CD4-positive, alpha-beta T cell (primary cell): ENCODE data around the gene CHL1. TPM values are rescaled to one million over a fixed set of nuclear protein-coding genes. Genes with fewer than 3 reads are reported as not detected.

Experiments
- ATAC-seq: fragments of 200-7000 bp; cut with Tn5 transposase; one replicate; pipeline ENCODE4 v1.10.0; 2022; ENCODE audit warnings: mild to moderate bottlenecking; ENCODE audit not compliant: poor library complexity
- CTCF ChIA-PET: fragments of 350-600 bp; sonication (Branson Sonifier 250); formaldehyde crosslinking; loops from one replicate; lab custom pipeline; 2021; ENCODE audit warnings: antibody characterized with exemption, inconsistent platforms; lab: Charles Lee
- POLR2A ChIA-PET: fragments of 350-600 bp; sonication (Branson Sonifier 250); formaldehyde crosslinking; loops from one replicate; lab custom pipeline; 2021; ENCODE audit warnings: antibody characterized with exemption, inconsistent platforms; lab: Charles Lee
- DNase-seq, 14 experiments: peaks; one replicate each; pipeline ENCODE4 v3.0.0-alpha.2; 2013 to 2020; ENCODE audit warnings: mixed read lengths in 2 of 14
- H3K27ac ChIP-seq, 2 donors: one replicate each; pipeline versions ENCODE4 v1.5.1 to v1.7.0; 2013; ENCODE audit warnings: low read length in 2 of 2, low read depth in 1 of 2, mild to moderate bottlenecking in 1 of 2
- H3K27me3 ChIP-seq, 2 experiments: 1 replicate in 1 of 2; 2 replicates in 1 of 2; pipeline versions ENCODE4 v1.6.1 to v1.7.0; 2013; ENCODE audit warnings: low read length in 2 of 2, control low read depth in 1 of 2, mild to moderate bottlenecking in 1 of 2, moderate library complexity in 1 of 2; ENCODE audit not compliant: insufficient read depth in 2 of 2, control insufficient read depth in 1 of 2
- H3K36me3 ChIP-seq: one replicate; pipeline ENCODE4 v1.6.1; 2013; ENCODE audit warnings: low read length, control low read depth; ENCODE audit not compliant: insufficient read depth
- H3K4me1 ChIP-seq: one replicate; pipeline ENCODE4 v1.6.1; 2013; ENCODE audit warnings: low read length, control low read depth; ENCODE audit not compliant: insufficient read depth
- H3K4me3 ChIP-seq: one replicate; pipeline ENCODE4 v1.5.1; 2013; ENCODE audit warnings: mild to moderate bottlenecking, low read length, moderate library complexity
- H3K9me3 ChIP-seq, 2 experiments: 1 replicate in 1 of 2; 2 replicates in 1 of 2; pipeline versions ENCODE4 v1.6.1 to v1.7.0; 2013; ENCODE audit warnings: low read length in 2 of 2, mild to moderate bottlenecking in 2 of 2, control low read depth in 1 of 2, moderate library complexity in 1 of 2; ENCODE audit not compliant: control insufficient read depth in 1 of 2, insufficient read depth in 1 of 2
- H3K27ac Mint-ChIP-seq: one replicate; pipeline ENCODE4 v1.8.0; 2020; ENCODE audit warnings: mixed read lengths
- H3K27me3 Mint-ChIP-seq: one replicate; pipeline ENCODE4 v1.8.0; 2021; ENCODE audit warnings: mixed read lengths
- H3K36me3 Mint-ChIP-seq: one replicate; pipeline ENCODE4 v1.8.0; 2021; ENCODE audit warnings: low read depth, mixed read lengths
- H3K4me1 Mint-ChIP-seq: one replicate; pipeline ENCODE4 v1.8.0; 2021; ENCODE audit warnings: low read depth, mixed read lengths
- H3K4me3 Mint-ChIP-seq: one replicate; pipeline ENCODE4 v1.8.0; 2020; ENCODE audit warnings: mild to moderate bottlenecking, mixed read lengths
- H3K9me3 Mint-ChIP-seq: one replicate; pipeline ENCODE4 v1.8.0; 2020; ENCODE audit warnings: mixed read lengths
- CTCF ChIP-seq: fragments of 200-600 bp; IDR thresholded peaks from one replicate; pipeline ENCODE4 v1.8.0; 2022; ENCODE audit warnings: antibody characterized with exemption, mild to moderate bottlenecking
- intact Hi-C, 2 experiments: fragments of 100-400 bp; cut with DNase I in 1 of 2; cut with micrococcal nuclease in 1 of 2; formaldehyde crosslinking; loops; one replicate each; pipeline versions ENCODE4 v1.15.1 to v1.9.0; 2023 to 2025; cut with DNase I, micrococcal nuclease
- total RNA-seq, 174 experiments: library from RNA in 2 of 174; stranded (reverse) in 2 of 174; gene quantifications; one replicate each; pipeline ENCODE4 v1.2.3 and lab custom pipeline; 2021 to 2026

Gene CHL1
- total RNA-seq, 2 experiments from 2014 or later: not detected

DNA sequence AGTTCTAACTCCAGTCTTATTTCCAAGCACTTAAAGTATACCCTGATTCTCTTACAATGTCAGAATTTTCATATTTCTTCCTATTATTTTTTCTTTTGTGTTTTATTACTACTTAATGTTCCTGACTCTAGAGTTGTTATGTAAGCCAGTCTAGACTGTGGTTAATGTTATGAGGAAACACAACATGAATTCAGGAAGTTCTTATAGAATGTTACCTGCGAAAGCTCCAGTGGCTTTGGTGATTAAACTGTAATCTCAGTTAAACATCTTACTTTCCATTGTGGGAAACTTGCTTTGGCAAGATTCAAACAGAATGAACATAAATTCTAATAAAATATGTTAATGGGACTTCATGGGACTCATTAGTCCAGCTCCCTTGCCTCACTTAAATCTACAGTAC, 36.6 kb upstream of the CHL1 start:
- Mint-ChIP-seq H3K36me3 (no peaks in the 10 kb centered on the region), H3K4me3 (no peak overlapping the region), H3K27ac (no peak overlapping the region), H3K27me3 (no peaks in the 10 kb centered on the region), H3K4me1 (no peaks in the 10 kb centered on the region), H3K9me3 (no peaks in the 10 kb centered on the region)
- intact Hi-C loops: no loop called here
- ChIA-PET CTCF (no interaction called here), POLR2A (no interaction called here)
- Histone ChIP-seq H3K27ac (no peak overlapping the region), H3K4me3 (no peak overlapping the region), H3K27me3 (no peaks in the 10 kb centered on the region), H3K9me3 (no peaks in the 10 kb centered on the region), H3K36me3 (no peaks in the 10 kb centered on the region), H3K4me1 (no peaks in the 10 kb centered on the region)
- no peak for TF ChIP-seq CTCF
- ATAC-seq (no peak), DNase-seq (no peak)

GRCh38 chr3:166071-166470, 30.5 kb upstream of the CHL1 start:
- POLR2A ChIA-PET: no interaction called here
- no peak for ATAC-seq

GRCh38 chr3:166799-167198, 29.8 kb upstream of the CHL1 start:
- ChIA-PET POLR2A (no interaction called here), CTCF (no interaction called here)
- TF ChIP-seq CTCF: no peak
- ATAC-seq (no peak), DNase-seq (no peak)
- H3K9me3 ChIP-seq: no peaks in the 10 kb centered on the region
- intact Hi-C loops: no loop called here
- Mint-ChIP-seq H3K27me3 (no peaks in the 10 kb centered on the region), H3K27ac (no peak overlapping the region), H3K4me3 (no peak overlapping the region), H3K36me3 (no peaks in the 10 kb centered on the region), H3K4me1 (no peaks in the 10 kb centered on the region), H3K9me3 (no peaks in the 10 kb centered on the region)
- H3K4me1 ChIP-seq: no peaks in the 10 kb centered on the region
- H3K36me3 ChIP-seq: no peaks in the 10 kb centered on the region
- H3K27me3 ChIP-seq: no peaks in the 10 kb centered on the region
- no peak overlapping the region for H3K27ac ChIP-seq
- H3K4me3 ChIP-seq: no peak overlapping the region

More at GRCh38 chr3:166071-166470, 30.5 kb upstream of the CHL1 start:
- intact Hi-C loops: no loop called here
- Mint-ChIP-seq H3K27ac (no peak overlapping the region), H3K27me3 (no peaks in the 10 kb centered on the region), H3K4me3 (no peak overlapping the region), H3K36me3 (no peaks in the 10 kb centered on the region), H3K9me3 (no peaks in the 10 kb centered on the region), H3K4me1 (no peaks in the 10 kb centered on the region)
- Histone ChIP-seq H3K4me3 (no peak overlapping the region), H3K27me3 (no peaks in the 10 kb centered on the region), H3K9me3 (no peaks in the 10 kb centered on the region), H3K36me3 (no peaks in the 10 kb centered on the region), H3K4me1 (no peaks in the 10 kb centered on the region), H3K27ac (no peak overlapping the region)
- DNase-seq: no peak
- CTCF ChIA-PET: no interaction called here
- no peak for TF ChIP-seq CTCF
